Stimulated activated CD8-positive, alpha-beta memory T cell treated with anti-CD3 and anti-CD28 coated beads, Interleukin-15, amount 100 ng/mL, for 1 hour (primary cell): ENCODE data around the gene DYRK1B.
A peak's percentile ranks its signal among the peaks of the same experiment; 100 is the strongest.
"Not testable (repeated sequence)": the region's sequence is repeated elsewhere in the genome, so short reads cannot be mapped to it uniquely, and the experiment has no call there.

Source experiments
- DNase-seq: peaks from one replicate; pipeline ENCODE4 v3.0.0-alpha.2; 2020; ENCODE audit warnings: low read depth

DYRK1B gene

GRCh38 chr19:39808688-39809087 is 25.3 kb downstream of the DYRK1B start:
- DNase-seq: not testable (repeated sequence)

- DNase-seq: no peak
Observed at GRCh38 chr19:39807846-39808364, 26.1 kb downstream of the DYRK1B start.

- DNase-seq: no peak
Observed at GRCh38 chr19:39805104-39805503, 28.9 kb downstream of the DYRK1B start.

GRCh38 chr19:39802958-39803357 is 31.0 kb downstream of the DYRK1B start:
- DNase-seq: no peak

- DNase-seq: no peak
Observed at GRCh38 chr19:39797083-39797482, 36.9 kb downstream of the DYRK1B start.

GRCh38 chr19:39796000-39796498 is 37.9 kb downstream of the DYRK1B start:
- DNase-seq: no peak

- no peak for DNase-seq
Observed at GRCh38 chr19:39795001-39795400, 39.0 kb downstream of the DYRK1B start.

- peak; percentile 50 for DNase-seq
Observed at GRCh38 chr19:39792999-39793546, 40.9 kb downstream of the DYRK1B start.

GRCh38 chr19:39788244-39788643 is 45.7 kb downstream of the DYRK1B start:
- DNase-seq: no peak

GRCh38 chr19:39780894-39781293 is 53.1 kb downstream of the DYRK1B start:
- no peak for DNase-seq

- no peak for DNase-seq
Observed at GRCh38 chr19:39778763-39779162, 55.2 kb downstream of the DYRK1B start, which contains the start of gene LEUTX. Gene LEUTX (plus strand): TSS chr19:39778854. CDS start chr19:39778921, 67 bp downstream.
